ENCODE results near the gene PXDN. TPM values are rescaled to one million over a fixed set of nuclear protein-coding genes. Genes with fewer than 3 reads are reported as not detected.

The PXDN gene
- total RNA-seq, 4 donors from 2014 or later, result 0.72 to 10.9 (median 5.9) TPM

GRCh38 chr2:1645761-1646476, 98.4 kb downstream of the PXDN start:
- no peak for TF ChIP-seq POLR2A (IDR thresholded peaks at IDR 0.05)
- TF ChIP-seq, protein P1, sequence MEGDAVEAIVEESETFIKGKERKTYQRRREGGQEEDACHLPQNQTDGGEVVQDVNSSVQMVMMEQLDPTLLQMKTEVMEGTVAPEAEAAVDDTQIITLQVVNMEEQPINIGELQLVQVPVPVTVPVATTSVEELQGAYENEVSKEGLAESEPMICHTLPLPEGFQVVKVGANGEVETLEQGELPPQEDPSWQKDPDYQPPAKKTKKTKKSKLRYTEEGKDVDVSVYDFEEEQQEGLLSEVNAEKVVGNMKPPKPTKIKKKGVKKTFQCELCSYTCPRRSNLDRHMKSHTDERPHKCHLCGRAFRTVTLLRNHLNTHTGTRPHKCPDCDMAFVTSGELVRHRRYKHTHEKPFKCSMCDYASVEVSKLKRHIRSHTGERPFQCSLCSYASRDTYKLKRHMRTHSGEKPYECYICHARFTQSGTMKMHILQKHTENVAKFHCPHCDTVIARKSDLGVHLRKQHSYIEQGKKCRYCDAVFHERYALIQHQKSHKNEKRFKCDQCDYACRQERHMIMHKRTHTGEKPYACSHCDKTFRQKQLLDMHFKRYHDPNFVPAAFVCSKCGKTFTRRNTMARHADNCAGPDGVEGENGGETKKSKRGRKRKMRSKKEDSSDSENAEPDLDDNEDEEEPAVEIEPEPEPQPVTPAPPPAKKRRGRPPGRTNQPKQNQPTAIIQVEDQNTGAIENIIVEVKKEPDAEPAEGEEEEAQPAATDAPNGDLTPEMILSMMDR (IDR thresholded peaks at IDR 0.05), result no peak
- 88 to 95% methylated on average over 12 of the region's 19 CpGs for WGBS, 2 donors
- Histone ChIP-seq H3K27ac (no peak overlapping the region), H3K9me3 (no peaks in the 10 kb centered on the region), H3K27me3 (no peaks in the 10 kb centered on the region), H3K4me1 (peaks cover 0 to 3% (median 0%) of the 10 kb centered on the region in 3 donors), H3K4me3 (no peak overlapping the region), H3K36me3 (peaks cover 0 to 26% (median 7%) of the 10 kb centered on the region in 3 donors)
- DNase-seq, result no peak
- intact Hi-C loops (cut with DNase I), result no loop called here

DNA sequence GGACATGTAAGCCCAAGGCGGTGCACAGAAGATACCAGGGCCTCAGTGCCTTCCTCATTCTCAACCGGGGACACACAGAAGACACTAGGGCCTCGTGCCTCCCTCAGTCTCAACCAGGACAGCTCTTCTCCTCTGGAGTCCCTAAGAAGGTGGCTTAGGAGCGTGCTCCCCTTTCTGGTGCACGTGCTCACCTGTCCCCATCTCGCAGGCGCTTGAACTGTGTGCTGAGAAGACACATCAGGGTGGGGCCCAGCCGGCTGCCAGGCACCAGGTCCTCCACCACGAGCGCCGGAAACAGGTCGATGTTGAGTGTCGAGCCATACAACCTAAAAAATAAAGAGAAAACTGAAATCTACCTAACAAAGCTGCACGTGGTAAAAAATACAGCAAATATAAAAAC, 99.9 kb downstream of the PXDN start:
- no peak overlapping the region for H3K4me3 ChIP-seq
- WGBS, 2 donors, result 81 to 86% methylated on average over 9 to 13 of the region's 14 CpGs
- no peaks in the 10 kb centered on the region for H3K4me1 ChIP-seq
- no peak overlapping the region for H3K27ac ChIP-seq
- intact Hi-C loops (cut with DNase I), result no loop called here
- H3K27me3 ChIP-seq, result no peaks in the 10 kb centered on the region
- DNase-seq, result no peak
- no peak for TF ChIP-seq POLR2A (IDR thresholded peaks at IDR 0.05)
- TF ChIP-seq, protein P1 (IDR thresholded peaks at IDR 0.05), result no peak
- no peaks in the 10 kb centered on the region for H3K9me3 ChIP-seq
- H3K36me3 ChIP-seq, result peaks cover 0 to 25% (median 7%) of the 10 kb centered on the region in 3 donors

- no peaks in the 10 kb centered on the region for H3K27me3 ChIP-seq
- no peaks in the 10 kb centered on the region for H3K4me1 ChIP-seq
- no peak for DNase-seq
- TF ChIP-seq POLR2A (IDR thresholded peaks at IDR 0.05), result no peak
- TF ChIP-seq, protein P1 (IDR thresholded peaks at IDR 0.05), result no peak
- H3K4me3 ChIP-seq, result no peak overlapping the region
- no peaks in the 10 kb centered on the region for H3K9me3 ChIP-seq
- intact Hi-C loops (cut with DNase I), result no loop called here
- H3K36me3 ChIP-seq, result peaks cover 0 to 23% (median 0%) of the 10 kb centered on the region in 3 donors
- H3K27ac ChIP-seq, result no peak overlapping the region
- WGBS, 2 donors, result 83 to 91% methylated on average over 16 of the region's 19 CpGs
Observed at GRCh38 chr2:1642993-1643619, 101.2 kb downstream of the PXDN start.

GRCh38 chr2:1642066-1642861, 102.1 kb downstream of the PXDN start:
- 76 to 82% methylated on average over 10 to 14 of the region's 15 CpGs for WGBS, 2 donors
- Histone ChIP-seq H3K4me3 (no peak overlapping the region), H3K4me1 (no peaks in the 10 kb centered on the region), H3K27ac (no peak overlapping the region), H3K27me3 (no peaks in the 10 kb centered on the region), H3K36me3 (peaks cover 0 to 19% (median 0%) of the 10 kb centered on the region in 3 donors), H3K9me3 (no peaks in the 10 kb centered on the region)
- intact Hi-C loops (cut with DNase I), result no loop called here
- DNase-seq, result no peak
- TF ChIP-seq, protein P1 (IDR thresholded peaks at IDR 0.05), result no peak
- TF ChIP-seq POLR2A (IDR thresholded peaks at IDR 0.05), result no peak

GRCh38 chr2:1641523-1641922, 102.8 kb downstream of the PXDN start:
- DNase-seq, result no peak
- Histone ChIP-seq H3K4me1 (no peaks in the 10 kb centered on the region), H3K36me3 (peaks cover 0 to 19% (median 0%) of the 10 kb centered on the region in 3 donors), H3K9me3 (no peaks in the 10 kb centered on the region), H3K27ac (no peak overlapping the region), H3K4me3 (no peak overlapping the region), H3K27me3 (no peaks in the 10 kb centered on the region)
- 59 to 68% methylated on average over 3 of the region's 3 CpGs for WGBS, 2 donors
- TF ChIP-seq POLR2A (IDR thresholded peaks at IDR 0.05), result no peak
- TF ChIP-seq, protein P1 (IDR thresholded peaks at IDR 0.05), result no peak
- intact Hi-C loops (cut with DNase I), result no loop called here

All from esophagus squamous epithelium (tissue), 5 donors.